Frontal cortex (tissue), 4 donors: Measurements from ENCODE around the gene PLCG2. TPM values are rescaled to one million over a fixed set of nuclear protein-coding genes. Genes with fewer than 3 reads are reported as not detected.

Experiments used
- DNase-seq, 2 donors: peaks; one replicate each; pipeline ENCODE4 v3.0.0; 2012; ENCODE audit warnings: low spot score in 2 of 2
- FAIRE-seq: peaks from 2 replicates; lab custom pipeline; 2012; peaks lifted over from hg19 to GRCh38; lab: Jason Lieb, UNC
- total RNA-seq: library from RNA; depleted of rRNA; stranded (reverse); fragments of >200 nt; gene quantifications from one replicate; pipeline ENCODE4 v1.2.3, GENCODE V29; 2014
- donor health status: control.
- donor health status: control.
- donor health status: control.

Gene PLCG2
- total RNA-seq, 1 donor from 2014 or later = 1.2 TPM

- DNase-seq = no peak
- no peak for FAIRE-seq
These were observed 115.5 kb downstream of the PLCG2 start for GRCh38 chr16:81894592-81894991.

DNA sequence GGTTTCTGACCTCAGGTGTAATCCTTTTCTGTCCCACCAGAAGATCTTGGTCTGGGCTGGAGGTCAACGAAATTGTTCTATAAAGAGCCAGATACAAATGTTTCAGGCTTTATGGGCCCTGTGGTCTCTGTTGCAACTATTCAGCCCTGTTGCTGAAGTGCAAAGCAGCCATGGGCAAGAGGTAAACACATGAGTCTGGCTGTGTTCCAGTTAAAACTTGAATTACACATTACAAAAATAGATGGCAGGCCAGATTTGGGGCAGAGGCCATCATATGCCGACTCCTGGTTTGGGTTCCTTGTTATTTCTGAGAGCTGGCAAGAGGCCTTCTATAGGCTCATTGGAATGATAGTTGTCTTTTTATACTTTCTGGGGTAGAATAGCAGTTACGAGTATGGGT is 117.8 kb downstream of the PLCG2 start:
- FAIRE-seq = no peak

DNA sequence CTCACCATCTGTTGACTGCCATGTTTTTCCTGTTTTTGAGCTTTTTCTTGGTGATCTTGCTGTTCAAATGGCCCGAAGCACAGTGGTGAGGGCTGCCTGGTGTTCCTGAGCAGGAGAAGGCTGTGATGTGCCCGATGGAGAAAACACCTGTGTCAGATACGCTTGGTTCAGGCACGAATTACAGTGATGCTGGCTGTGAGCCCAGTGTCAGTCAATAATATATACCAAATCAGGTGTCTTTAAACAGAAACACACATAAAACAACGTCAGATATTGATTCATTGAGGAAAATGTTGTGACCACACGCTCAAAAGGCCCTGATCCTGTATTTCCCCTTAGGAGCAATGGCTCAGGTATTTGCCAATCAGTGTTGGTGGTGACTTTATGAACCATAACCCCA is 120.5 kb downstream of the PLCG2 start:
- DNase-seq = no peak
- no peak for FAIRE-seq

More for the DNA sequence above, 117.8 kb downstream of the PLCG2 start:
- DNase-seq = no peak

- no peak for FAIRE-seq
- DNase-seq = no peak
These were observed 120.9 kb downstream of the PLCG2 start for GRCh38 chr16:81900014-81900413.

GRCh38 chr16:81900456-81900855 is 121.4 kb downstream of the PLCG2 start:
- no peak for FAIRE-seq
- no peak for DNase-seq

- no peak for DNase-seq
- no peak for FAIRE-seq
These were observed 122.4 kb downstream of the PLCG2 start for GRCh38 chr16:81901484-81901883.

GRCh38 chr16:81902025-81902424 is 122.9 kb downstream of the PLCG2 start:
- no peak for FAIRE-seq
- DNase-seq = no peak

GRCh38 chr16:81904320-81904719 is 125.2 kb downstream of the PLCG2 start:
- FAIRE-seq (no peak), DNase-seq (no peak)

DNA sequence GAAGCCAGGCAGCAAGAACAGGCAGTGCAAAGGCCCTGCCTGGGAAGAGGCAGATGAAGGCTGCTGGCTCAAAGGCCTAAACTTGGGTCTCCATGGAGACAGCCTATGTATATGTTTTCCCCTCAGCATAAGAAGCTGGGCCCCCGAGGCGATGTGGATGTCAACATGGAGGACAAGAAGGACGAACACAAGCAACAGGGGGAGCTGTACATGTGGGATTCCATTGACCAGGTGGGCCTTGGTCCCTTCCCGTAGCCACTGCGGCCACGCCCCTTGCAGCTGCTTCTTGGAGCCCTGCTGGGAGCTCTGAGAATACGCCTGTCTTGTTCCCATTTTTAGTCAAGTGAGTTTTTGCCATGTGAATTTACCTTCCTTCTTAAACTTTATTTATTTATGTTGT is 126.2 kb downstream of the PLCG2 start:
- DNase-seq (no peak), FAIRE-seq (no peak)

DNA sequence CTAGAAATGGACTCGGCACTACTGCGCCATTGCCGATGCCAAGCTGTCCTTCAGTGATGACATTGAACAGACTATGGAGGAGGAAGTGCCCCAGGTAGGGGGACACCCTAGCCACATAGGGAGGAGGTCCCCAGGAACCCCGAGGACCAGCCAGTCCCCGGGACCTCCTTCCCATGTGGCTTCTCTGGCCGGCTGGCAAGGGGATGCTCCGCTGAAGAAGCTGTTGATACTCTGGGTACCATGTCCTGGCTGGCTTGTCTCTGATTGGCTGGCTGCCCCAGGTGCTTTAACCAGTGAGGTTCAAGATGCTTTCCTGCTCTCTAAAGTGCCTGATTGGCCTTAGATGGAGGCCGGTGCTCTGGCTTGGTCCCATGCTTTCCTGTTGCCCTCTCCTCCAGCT is 128.6 kb downstream of the PLCG2 start:
- FAIRE-seq = no peak

GRCh38 chr16:81908466-81909262 is 129.6 kb downstream of the PLCG2 start:
- no peak for FAIRE-seq
- no peak for DNase-seq

More for the DNA sequence above, 128.6 kb downstream of the PLCG2 start:
- no peak for DNase-seq

DNA sequence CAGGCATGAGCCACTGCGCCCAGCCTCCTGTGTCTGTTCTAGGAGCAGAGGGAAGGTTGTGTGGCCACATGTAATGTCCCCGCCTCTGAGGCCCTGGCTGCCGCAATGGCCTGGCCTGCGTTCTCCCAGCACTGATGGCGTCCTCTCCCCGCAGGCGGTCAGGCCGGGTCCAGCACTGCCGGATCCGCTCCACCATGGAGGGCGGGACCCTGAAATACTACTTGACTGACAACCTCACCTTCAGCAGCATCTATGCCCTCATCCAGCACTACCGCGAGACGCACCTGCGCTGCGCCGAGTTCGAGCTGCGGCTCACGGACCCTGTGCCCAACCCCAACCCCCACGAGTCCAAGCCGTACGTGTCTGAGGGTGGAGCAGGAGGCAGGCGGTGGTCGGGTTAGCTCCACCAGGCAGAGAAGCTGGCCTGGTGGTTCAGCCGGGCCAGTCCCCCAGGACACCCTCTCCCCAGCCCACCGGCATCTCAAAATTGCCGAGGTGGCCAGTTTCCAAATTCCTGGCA is 131.3 kb downstream of the PLCG2 start:
- DNase-seq (no peak), FAIRE-seq (no peak)

DNA sequence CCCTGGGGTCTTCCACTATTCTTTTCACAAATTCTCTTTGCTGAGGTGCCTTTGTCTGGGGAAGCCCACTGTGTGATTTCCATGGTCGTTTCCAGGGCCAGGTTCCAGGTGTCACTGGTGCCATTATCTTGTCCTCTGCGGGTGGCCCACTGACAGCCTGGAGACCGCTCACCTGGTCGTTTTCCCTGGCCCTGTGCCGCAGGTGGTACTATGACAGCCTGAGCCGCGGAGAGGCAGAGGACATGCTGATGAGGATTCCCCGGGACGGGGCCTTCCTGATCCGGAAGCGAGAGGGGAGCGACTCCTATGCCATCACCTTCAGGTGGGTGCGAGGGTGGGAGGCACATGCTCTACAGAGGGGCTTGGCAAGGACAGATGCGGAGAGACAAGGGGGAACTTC is 133.3 kb downstream of the PLCG2 start:
- no peak for DNase-seq

DNA sequence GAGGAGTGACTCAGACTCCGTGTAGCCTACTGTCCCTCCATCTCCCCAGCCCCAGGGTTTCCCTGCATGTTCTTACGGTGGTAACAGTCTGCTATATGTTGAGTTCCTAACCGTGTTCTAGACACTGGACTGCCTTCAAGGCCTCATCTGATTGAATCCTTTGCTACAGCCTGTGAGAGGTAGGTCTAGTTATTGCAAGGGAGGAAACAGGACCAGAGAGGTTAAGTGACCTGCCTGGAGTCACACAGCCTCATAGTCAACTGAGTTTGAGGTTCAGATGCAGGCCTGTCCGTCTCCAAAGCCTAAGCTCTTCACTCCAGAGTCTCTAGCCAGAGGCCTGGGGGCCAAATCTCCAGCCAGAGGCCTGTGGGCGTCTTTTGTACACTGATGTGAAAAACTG is 134.1 kb downstream of the PLCG2 start:
- FAIRE-seq = no peak
- DNase-seq = no peak

More for the DNA sequence above, 133.3 kb downstream of the PLCG2 start:
- FAIRE-seq = no peak

- no peak for FAIRE-seq
- no peak for DNase-seq
These were observed 138.3 kb downstream of the PLCG2 start for GRCh38 chr16:81917375-81917774.

DNA sequence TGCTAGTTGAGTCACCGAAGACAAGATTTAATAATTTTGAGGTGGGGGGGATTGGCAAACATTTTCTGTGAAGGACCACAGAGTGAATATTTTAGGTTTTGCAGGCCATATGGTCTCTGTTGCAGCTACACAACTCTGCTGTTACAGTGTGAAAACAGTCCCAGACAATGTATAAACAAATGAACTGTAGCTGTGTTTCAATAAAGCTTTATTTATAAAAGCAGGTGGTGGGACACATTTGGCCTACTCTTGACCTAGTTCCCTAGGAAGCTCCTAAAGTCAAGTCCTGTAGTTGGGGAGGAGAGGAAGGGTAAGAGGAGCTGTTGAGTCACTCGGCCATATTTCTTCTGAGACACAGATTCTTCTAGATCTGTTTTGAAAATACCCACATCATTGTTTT is 139.8 kb downstream of the PLCG2 start:
- FAIRE-seq (no peak), DNase-seq (no peak)

- FAIRE-seq (no peak), DNase-seq (no peak)
These were observed 141.4 kb downstream of the PLCG2 start for GRCh38 chr16:81920498-81920897.

GRCh38 chr16:81921085-81921814 is 142.2 kb downstream of the PLCG2 start:
- FAIRE-seq (no peak), DNase-seq (no peak)

GRCh38 chr16:81921843-81922584 is 142.9 kb downstream of the PLCG2 start:
- FAIRE-seq = no peak

GRCh38 chr16:81923296-81923695 is 144.2 kb downstream of the PLCG2 start:
- no peak for FAIRE-seq
- DNase-seq = no peak

More at GRCh38 chr16:81921843-81922584, 142.9 kb downstream of the PLCG2 start:
- DNase-seq = no peak
